Hepatocyte (in vitro differentiated cells): Measurements from ENCODE around the gene GALNT13.

ENCODE experiments used
- EZH2 ChIP-seq: fragments of 200-600 bp; sonication (generic); IDR thresholded peaks from 2 replicates; pipeline ENCODE4 v1.6.1; 2016; ENCODE audit warnings: antibody characterized with exemption, mild to moderate bottlenecking, borderline replicate concordance
- EZH2phosphoT487 ChIP-seq: fragments of 200-600 bp; sonication (generic); IDR thresholded peaks from one replicate; pipeline ENCODE4 v1.6.1; 2018; ENCODE audit warnings: antibody characterized with exemption, mild to moderate bottlenecking, low read depth, moderate library complexity; ENCODE audit not compliant: unreplicated experiment, severe bottlenecking
- TF ChIP-seq, protein P1 (sequence below): fragments of 200-600 bp; sonication (generic); IDR thresholded peaks from 2 replicates; pipeline ENCODE4 v1.5.1; 2016; ENCODE audit warnings: antibody characterized with exemption, mild to moderate bottlenecking; ENCODE audit not compliant: poor library complexity

DNA sequence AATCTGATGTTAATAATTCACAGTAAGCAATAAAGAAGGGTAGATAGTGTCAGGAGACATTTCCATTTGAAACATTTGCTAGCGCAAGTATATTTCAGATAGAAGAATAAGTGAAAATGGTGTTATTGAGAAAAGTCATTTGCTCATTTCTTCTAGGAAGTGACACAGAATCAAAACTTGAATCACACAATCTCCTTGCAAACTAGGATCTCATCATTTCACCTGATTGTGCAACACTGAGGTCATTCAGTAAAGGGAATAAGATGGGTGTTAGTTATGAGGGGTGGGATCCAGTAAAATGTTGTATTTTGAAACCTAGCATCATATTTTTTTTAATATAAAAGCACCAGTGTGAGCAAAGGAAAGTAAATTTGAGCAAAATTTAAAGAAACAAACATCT, 618.8 kb downstream of the GALNT13 start:
- TF ChIP-seq, protein P1, sequence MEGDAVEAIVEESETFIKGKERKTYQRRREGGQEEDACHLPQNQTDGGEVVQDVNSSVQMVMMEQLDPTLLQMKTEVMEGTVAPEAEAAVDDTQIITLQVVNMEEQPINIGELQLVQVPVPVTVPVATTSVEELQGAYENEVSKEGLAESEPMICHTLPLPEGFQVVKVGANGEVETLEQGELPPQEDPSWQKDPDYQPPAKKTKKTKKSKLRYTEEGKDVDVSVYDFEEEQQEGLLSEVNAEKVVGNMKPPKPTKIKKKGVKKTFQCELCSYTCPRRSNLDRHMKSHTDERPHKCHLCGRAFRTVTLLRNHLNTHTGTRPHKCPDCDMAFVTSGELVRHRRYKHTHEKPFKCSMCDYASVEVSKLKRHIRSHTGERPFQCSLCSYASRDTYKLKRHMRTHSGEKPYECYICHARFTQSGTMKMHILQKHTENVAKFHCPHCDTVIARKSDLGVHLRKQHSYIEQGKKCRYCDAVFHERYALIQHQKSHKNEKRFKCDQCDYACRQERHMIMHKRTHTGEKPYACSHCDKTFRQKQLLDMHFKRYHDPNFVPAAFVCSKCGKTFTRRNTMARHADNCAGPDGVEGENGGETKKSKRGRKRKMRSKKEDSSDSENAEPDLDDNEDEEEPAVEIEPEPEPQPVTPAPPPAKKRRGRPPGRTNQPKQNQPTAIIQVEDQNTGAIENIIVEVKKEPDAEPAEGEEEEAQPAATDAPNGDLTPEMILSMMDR: no peak
- no peak for TF ChIP-seq EZH2
- TF ChIP-seq EZH2phosphoT487: no peak
